Measurements from ENCODE around the gene SLC2A4RG. TPM values are rescaled to one million over a fixed set of nuclear protein-coding genes. Genes with fewer than 3 reads are reported as not detected.

The SLC2A4RG gene
- total RNA-seq, 4 donors from 2014 or later = 79.9 to 127 (median 96.2) TPM

DNA sequence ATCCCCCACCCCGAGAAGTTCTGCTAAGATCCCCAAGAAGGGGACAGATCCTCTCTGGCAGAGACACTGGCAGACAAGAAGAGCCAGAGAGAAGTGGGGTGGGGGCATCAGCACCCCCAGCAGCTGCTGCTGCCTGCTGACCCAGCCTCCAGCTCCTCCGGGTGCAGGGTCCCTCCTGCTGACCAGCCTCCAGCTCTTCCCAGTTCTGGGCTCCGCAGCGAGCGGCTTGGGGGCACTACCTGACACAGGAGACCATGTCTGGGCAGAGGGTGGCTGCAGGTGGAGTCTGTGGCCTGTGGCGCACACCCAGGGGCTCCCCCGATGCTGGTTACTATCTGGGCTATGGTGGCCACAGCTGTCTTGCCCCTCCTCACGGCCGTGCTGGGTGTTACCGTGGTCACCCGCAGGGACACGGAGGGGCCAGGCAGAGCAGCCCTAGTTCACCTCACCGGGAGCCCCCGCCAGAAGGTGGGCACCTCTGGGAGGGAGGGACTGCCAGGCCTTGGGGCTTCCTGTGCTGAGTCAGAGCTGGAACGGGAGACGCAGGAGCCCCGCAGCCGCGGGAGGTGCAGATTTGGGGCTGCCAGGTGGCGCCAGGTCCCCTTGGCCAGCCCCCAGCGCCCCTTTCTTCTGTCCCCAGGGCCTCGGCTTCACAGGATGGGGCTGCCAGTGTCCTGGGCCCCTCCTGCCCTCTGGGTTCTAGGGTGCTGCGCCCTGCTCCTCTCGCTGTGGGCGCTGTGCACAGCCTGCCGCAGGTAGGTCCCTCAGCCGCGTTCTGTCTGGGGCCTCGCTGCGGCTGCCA, 2.5 kb upstream of the SLC2A4RG start:
- no peak overlapping the region for H3K4me3 ChIP-seq (ENCODE audit: low read depth, poor library complexity, severe bottlenecking)
- 22 to 44% methylated on average over 13 to 20 of the region's 30 CpGs for WGBS, 2 donors
- peak in 1 of 2 donors; percentile 86 for DNase-seq (ENCODE audit: low spot score in 2 of 2)
- TF ChIP-seq, protein P1, sequence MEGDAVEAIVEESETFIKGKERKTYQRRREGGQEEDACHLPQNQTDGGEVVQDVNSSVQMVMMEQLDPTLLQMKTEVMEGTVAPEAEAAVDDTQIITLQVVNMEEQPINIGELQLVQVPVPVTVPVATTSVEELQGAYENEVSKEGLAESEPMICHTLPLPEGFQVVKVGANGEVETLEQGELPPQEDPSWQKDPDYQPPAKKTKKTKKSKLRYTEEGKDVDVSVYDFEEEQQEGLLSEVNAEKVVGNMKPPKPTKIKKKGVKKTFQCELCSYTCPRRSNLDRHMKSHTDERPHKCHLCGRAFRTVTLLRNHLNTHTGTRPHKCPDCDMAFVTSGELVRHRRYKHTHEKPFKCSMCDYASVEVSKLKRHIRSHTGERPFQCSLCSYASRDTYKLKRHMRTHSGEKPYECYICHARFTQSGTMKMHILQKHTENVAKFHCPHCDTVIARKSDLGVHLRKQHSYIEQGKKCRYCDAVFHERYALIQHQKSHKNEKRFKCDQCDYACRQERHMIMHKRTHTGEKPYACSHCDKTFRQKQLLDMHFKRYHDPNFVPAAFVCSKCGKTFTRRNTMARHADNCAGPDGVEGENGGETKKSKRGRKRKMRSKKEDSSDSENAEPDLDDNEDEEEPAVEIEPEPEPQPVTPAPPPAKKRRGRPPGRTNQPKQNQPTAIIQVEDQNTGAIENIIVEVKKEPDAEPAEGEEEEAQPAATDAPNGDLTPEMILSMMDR (IDR thresholded peaks at IDR 0.05) = no peak
- TF ChIP-seq POLR2A (IDR thresholded peaks at IDR 0.05) = no peak
- intact Hi-C loops (cut with DNase I; ENCODE audit: low total_unique reads) = no loop called here

DNA sequence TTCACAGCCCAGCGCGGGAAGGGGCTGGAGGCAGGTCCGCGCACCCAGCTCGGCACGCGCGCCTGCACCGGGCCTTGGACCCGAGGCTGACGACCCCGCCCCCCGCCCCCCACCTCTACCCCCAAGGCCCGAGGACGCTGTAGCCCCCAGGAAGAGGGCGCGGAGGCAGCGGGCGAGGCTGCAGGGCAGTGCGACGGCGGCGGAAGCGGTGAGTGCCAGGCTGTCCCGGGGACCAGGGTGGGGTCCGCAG, 2.0 kb upstream of the SLC2A4RG start:
- no peak overlapping the region for H3K4me3 ChIP-seq (ENCODE audit: low read depth, poor library complexity, severe bottlenecking)
- no peak for DNase-seq (ENCODE audit: low spot score in 2 of 2)
- 0 to 9% methylated on average over 2 to 26 of the region's 26 CpGs for WGBS, 2 donors
- TF ChIP-seq, protein P1 (IDR thresholded peaks at IDR 0.05) = no peak
- TF ChIP-seq POLR2A (IDR thresholded peaks at IDR 0.05) = no peak
- intact Hi-C loops (cut with DNase I; ENCODE audit: low total_unique reads) = no loop called here

DNA sequence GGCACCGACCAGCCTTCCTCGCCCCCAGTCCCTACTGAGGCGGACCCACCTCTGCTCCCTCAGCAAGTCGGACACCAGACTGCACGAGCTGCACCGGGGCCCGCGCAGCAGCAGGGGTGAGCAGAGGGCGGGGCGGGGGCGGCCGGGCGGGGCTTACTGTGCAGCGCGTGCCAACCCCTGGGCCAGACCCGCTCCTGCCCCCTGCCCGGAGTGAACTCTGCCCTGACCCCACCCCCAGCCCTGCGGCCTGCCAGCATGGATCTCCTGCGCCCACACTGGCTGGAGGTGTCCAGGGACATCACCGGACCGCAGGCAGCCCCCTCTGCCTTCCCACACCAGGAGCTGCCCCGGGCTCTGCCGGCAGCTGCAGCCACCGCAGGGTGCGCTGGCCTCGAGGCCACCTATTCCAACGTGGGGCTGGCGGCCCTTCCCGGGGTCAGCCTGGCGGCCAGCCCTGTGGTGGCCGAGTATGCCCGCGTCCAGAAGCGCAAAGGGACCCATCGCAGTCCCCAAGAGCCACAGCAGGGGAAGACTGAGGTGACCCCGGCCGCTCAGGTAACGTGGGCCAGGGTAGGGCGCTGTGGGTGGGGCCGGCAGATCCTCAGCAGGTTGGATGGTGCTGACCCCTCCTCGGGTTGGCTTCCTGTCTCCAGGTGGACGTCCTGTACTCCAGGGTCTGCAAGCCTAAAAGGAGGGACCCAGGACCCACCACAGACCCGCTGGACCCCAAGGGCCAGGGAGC, 1.5 kb upstream of the SLC2A4RG start:
- peak in 1 of 2 donors; percentile 85 for DNase-seq (ENCODE audit: low spot score in 2 of 2)
- WGBS, 2 donors = 0 to 30% methylated on average over 2 to 5 of the region's 43 CpGs
- intact Hi-C loops (cut with DNase I; ENCODE audit: low total_unique reads) = no loop called here

DNA sequence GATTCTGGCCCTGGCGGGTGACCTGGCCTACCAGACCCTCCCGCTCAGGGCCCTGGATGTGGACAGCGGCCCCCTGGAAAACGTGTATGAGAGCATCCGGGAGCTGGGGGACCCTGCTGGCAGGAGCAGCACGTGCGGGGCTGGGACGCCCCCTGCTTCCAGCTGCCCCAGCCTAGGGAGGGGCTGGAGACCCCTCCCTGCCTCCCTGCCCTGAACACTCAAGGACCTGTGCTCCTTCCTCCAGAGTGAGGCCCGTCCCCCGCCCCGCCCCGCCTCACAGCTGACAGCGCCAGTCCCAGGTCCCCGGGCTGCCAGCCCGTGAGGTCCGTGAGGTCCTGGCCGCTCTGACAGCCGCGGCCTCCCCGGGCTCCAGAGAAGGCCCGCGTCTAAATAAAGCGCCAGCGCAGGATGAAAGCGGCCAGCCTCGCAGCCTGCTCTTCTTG, 868 bp upstream of the SLC2A4RG start:
- intact Hi-C loops (cut with DNase I; ENCODE audit: low total_unique reads) = no loop called here
- WGBS, 2 donors = 0 to 15% methylated on average over 6 to 18 of the region's 26 CpGs
- TF ChIP-seq, protein P1 (IDR thresholded peaks at IDR 0.05) = no peak
- TF ChIP-seq POLR2A (IDR thresholded peaks at IDR 0.05) = no peak
- DNase-seq (ENCODE audit: low spot score in 2 of 2) = peak; percentile 44 to 95
- H3K4me3 ChIP-seq (ENCODE audit: low read depth, poor library complexity, severe bottlenecking) = no peak overlapping the region

More for the DNA sequence above, 1.5 kb upstream of the SLC2A4RG start:
- H3K4me3 ChIP-seq (ENCODE audit: low read depth, poor library complexity, severe bottlenecking) = no peak overlapping the region
- no peak for TF ChIP-seq POLR2A (IDR thresholded peaks at IDR 0.05)
- TF ChIP-seq, protein P1 (IDR thresholded peaks at IDR 0.05) = no peak

DNA sequence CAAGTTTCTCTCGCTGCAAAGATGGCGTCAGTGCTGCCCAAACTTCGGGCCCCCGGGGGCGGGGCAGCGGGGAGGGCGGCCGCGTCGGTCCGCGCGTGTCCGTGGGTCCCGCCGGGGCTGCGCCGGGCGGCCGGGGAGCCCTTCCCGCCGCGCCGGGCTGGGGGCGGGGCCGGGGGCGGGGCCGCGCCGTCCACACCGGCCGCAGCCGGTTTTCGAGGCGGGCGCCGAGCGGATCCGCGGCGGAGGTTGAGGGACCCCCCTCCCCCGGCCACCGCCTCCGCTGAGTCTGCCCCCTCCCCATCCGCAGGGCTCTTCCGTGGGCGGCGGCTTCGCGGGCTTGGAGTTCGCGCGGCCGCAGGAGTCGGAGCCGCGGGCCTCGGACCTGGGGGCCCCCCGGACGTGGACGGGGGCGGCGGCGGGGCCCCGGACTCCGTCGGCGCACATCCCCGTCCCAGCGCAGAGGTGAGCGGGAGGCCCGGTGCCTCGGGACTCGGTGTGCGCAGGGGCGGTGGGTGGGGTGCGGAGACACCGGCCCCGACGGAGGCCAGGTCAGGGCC, 572 bp downstream of the SLC2A4RG start:
- H3K4me3 ChIP-seq (ENCODE audit: low read depth, poor library complexity, severe bottlenecking) = peak overlapping the region; percentile 37
- DNase-seq (ENCODE audit: low spot score in 2 of 2) = peak in 1 of 2 donors; percentile 87
- 0% methylated on average over 25 of the region's 80 CpGs; no CpG with 5 or more reads in 1 of the 2 donors for WGBS, 2 donors
- TF ChIP-seq POLR2A (IDR thresholded peaks at IDR 0.05) = no peak
- TF ChIP-seq, protein P1 (IDR thresholded peaks at IDR 0.05) = no peak
- intact Hi-C loops (cut with DNase I; ENCODE audit: low total_unique reads) = no loop called here

All from lower leg skin (tissue), 4 donors.